OCI-LY7 (cell line): ENCODE measurements around the gene RGPD5.
"Not testable (repeated sequence)": the region's sequence is repeated elsewhere in the genome, so short reads cannot be mapped to it uniquely, and the experiment has no call there.

Source experiments
- EZH2phosphoT487 ChIP-seq: fragments of 200-600 bp; sonication (generic); IDR thresholded peaks from 2 replicates; pipeline ENCODE4 v1.6.1; 2018; ENCODE audit warnings: low read depth, borderline replicate concordance, mild to moderate bottlenecking, mixed run types, antibody characterized with exemption, low read length, moderate library complexity, mixed read lengths
- TF ChIP-seq, protein P1 (sequence below): fragments of 200-600 bp; sonication (generic); conservative IDR thresholded peaks from 2 replicates; pipeline ENCODE4 v1.5.1; 2014; ENCODE audit warnings: mild to moderate bottlenecking, antibody characterized with exemption, low read length, moderate library complexity, mixed read lengths

DNA sequence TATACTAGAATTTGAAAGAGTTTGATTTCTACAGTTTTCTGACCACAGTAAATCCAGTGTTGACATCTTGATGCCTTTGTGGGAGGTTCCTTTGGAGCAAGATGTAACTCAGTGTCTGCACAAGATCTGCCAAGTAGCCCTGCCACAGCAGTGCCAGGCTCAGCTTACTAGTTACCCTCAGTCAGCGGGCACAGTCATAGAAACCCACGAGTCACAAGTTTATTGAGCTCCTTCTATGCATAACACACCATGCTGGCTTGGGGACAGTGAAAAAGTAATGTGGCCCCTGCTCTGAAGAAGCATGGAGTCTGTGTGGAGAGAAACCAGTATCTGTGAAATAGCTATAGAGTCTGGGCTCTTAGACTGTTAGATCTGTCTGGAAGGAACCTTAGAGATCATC lies 15.0 kb upstream of the RGPD5 start:
- TF ChIP-seq, protein P1, sequence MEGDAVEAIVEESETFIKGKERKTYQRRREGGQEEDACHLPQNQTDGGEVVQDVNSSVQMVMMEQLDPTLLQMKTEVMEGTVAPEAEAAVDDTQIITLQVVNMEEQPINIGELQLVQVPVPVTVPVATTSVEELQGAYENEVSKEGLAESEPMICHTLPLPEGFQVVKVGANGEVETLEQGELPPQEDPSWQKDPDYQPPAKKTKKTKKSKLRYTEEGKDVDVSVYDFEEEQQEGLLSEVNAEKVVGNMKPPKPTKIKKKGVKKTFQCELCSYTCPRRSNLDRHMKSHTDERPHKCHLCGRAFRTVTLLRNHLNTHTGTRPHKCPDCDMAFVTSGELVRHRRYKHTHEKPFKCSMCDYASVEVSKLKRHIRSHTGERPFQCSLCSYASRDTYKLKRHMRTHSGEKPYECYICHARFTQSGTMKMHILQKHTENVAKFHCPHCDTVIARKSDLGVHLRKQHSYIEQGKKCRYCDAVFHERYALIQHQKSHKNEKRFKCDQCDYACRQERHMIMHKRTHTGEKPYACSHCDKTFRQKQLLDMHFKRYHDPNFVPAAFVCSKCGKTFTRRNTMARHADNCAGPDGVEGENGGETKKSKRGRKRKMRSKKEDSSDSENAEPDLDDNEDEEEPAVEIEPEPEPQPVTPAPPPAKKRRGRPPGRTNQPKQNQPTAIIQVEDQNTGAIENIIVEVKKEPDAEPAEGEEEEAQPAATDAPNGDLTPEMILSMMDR = not testable (repeated sequence)
- TF ChIP-seq EZH2phosphoT487 = not testable (repeated sequence)
